MCF 10A (cell line): ENCODE data around the gene TLN1. TPM values are rescaled to one million over a fixed set of nuclear protein-coding genes. Genes with fewer than 3 reads are reported as not detected.
A peak's percentile ranks its signal among the peaks of the same experiment; 100 is the strongest.

Experiments
- BruUV-seq: library from RNA; stranded (reverse); fragments of 400-500 nt; replicated peaks from 2 replicates; lab custom pipeline; 2021; lab: Mats Ljungman, UMichigan
- CTCF ChIA-PET: fragments of 300-600 bp; sonication (Branson Sonifier 250); formaldehyde crosslinking; extraction: SDS; loops from one replicate; lab custom pipeline; 2021; ENCODE audit warnings: antibody characterized with exemption, inconsistent platforms; lab: Yijun Ruan, JAX
- POLR2A ChIA-PET: fragments of 300-600, 350-650 bp; sonication (Branson Sonifier 250); formaldehyde crosslinking; extraction: SDS; loops from one replicate; lab custom pipeline; 2020; ENCODE audit warnings: antibody characterized with exemption, inconsistent platforms; lab: Yijun Ruan, JAX
- DNase-seq: peaks from one replicate; pipeline ENCODE4 v3.0.0-alpha.2; 2018; ENCODE audit not compliant: unreplicated experiment
- H3K27ac Mint-ChIP-seq: one replicate; pipeline ENCODE4 v1.8.0; 2022; ENCODE audit warnings: mild to moderate bottlenecking, low read depth, mixed read lengths; ENCODE audit not compliant: unreplicated experiment
- H3K27me3 Mint-ChIP-seq: one replicate; pipeline ENCODE4 v1.8.0; 2022; ENCODE audit warnings: mixed read lengths; ENCODE audit not compliant: insufficient read depth, unreplicated experiment
- H3K36me3 Mint-ChIP-seq: one replicate; pipeline ENCODE4 v1.8.0; 2022; ENCODE audit warnings: mild to moderate bottlenecking, moderate library complexity, mixed read lengths; ENCODE audit not compliant: insufficient read depth, unreplicated experiment
- H3K4me1 Mint-ChIP-seq: one replicate; pipeline ENCODE4 v1.8.0; 2022; ENCODE audit warnings: mixed read lengths; ENCODE audit not compliant: insufficient read depth, unreplicated experiment
- H3K4me3 Mint-ChIP-seq: one replicate; pipeline ENCODE4 v1.8.0; 2022; ENCODE audit warnings: mild to moderate bottlenecking, moderate library complexity, mixed read lengths; ENCODE audit not compliant: unreplicated experiment
- H3K9me3 Mint-ChIP-seq: one replicate; pipeline ENCODE4 v1.8.0; 2022; ENCODE audit warnings: mixed read lengths; ENCODE audit not compliant: unreplicated experiment
- CTCF ChIP-seq: fragments of 200-600 bp; IDR thresholded peaks from one replicate; pipeline ENCODE4 v1.8.0; 2022; ENCODE audit warnings: antibody characterized with exemption, mild to moderate bottlenecking; ENCODE audit not compliant: unreplicated experiment
- intact Hi-C: fragments of 100-400 bp; cut with micrococcal nuclease; formaldehyde crosslinking; loops from 2 replicates; pipeline ENCODE4 v1.14.1; 2022
- total RNA-seq: library from RNA; stranded (reverse); gene quantifications from 2 replicates; pipeline ENCODE4 v1.2.3, GENCODE V29; 2022

The TLN1 gene
- total RNA-seq, 1 experiment from 2014 or later = 224 TPM

GRCh38 chr9:35711501-35712428 lies 20.2 kb downstream of the TLN1 start:
- H3K4me3 Mint-ChIP-seq = no peak overlapping the region
- H3K36me3 Mint-ChIP-seq = peaks cover 98% of the 10 kb centered on the region
- BruUV-seq = no TSS peak
- intact Hi-C loops = no loop called here
- peak overlapping the region; percentile 59 for H3K27ac Mint-ChIP-seq
- peak; percentile 40 for DNase-seq
- CTCF ChIA-PET = interaction anchor here (0.6 to 12.5 kb wide), 8 partner anchors 10 to 1501 kb away, joined by 3 to 155 read pairs (median 3); partner anchors contain the start of gene TPM2
- H3K27me3 Mint-ChIP-seq = no peaks in the 10 kb centered on the region
- no peaks in the 10 kb centered on the region for H3K9me3 Mint-ChIP-seq
- H3K4me1 Mint-ChIP-seq = peaks cover 6% of the 10 kb centered on the region
- POLR2A ChIA-PET = interaction anchor here (0.6 to 2.1 kb wide), 8 partner anchors 15 to 23 kb away, joined by 3 to 13 read pairs (median 4); partner anchors contain the start of genes CREB3 and TLN1
- no peak for TF ChIP-seq CTCF

GRCh38 chr9:35710818-35711500 lies 21.0 kb downstream of the TLN1 start:
- Mint-ChIP-seq H3K27me3 (no peaks in the 10 kb centered on the region), H3K4me1 (peaks cover 6% of the 10 kb centered on the region), H3K27ac (no peak overlapping the region), H3K9me3 (no peaks in the 10 kb centered on the region), H3K36me3 (peaks cover 94% of the 10 kb centered on the region), H3K4me3 (no peak overlapping the region)
- intact Hi-C loops = no loop called here
- TSS peak; percentile 41 for BruUV-seq
- CTCF ChIA-PET = interaction anchor here (0.6 to 12.5 kb wide), 4 partner anchors 9 to 1500 kb away, joined by 3 to 155 read pairs (median 3); partner anchors contain the start of gene TPM2
- no peak for TF ChIP-seq CTCF
- DNase-seq = no peak
- POLR2A ChIA-PET = interaction anchor here (1.1 kb wide), 1 partner anchor 14 kb away, joined by 3 read pairs; no protein-coding TSS in a partner anchor

- H3K4me1 Mint-ChIP-seq = no peaks in the 10 kb centered on the region
- BruUV-seq = no TSS peak
- H3K27ac Mint-ChIP-seq = no peak overlapping the region
- ChIA-PET POLR2A (interaction anchor here (0.7 to 1.3 kb wide), 5 partner anchors 9 to 623 kb away, joined by 3 to 4 read pairs (median 3); no protein-coding TSS in a partner anchor), CTCF (interaction anchor here (0.7 to 12.5 kb wide), 5 partner anchors 14 to 202 kb away, joined by 3 to 155 read pairs (median 5); partner anchors contain the start of gene CCDC107)
- no peaks in the 10 kb centered on the region for H3K27me3 Mint-ChIP-seq
- no peaks in the 10 kb centered on the region for H3K9me3 Mint-ChIP-seq
- H3K36me3 Mint-ChIP-seq = peaks cover 82% of the 10 kb centered on the region
- intact Hi-C loops = no loop called here
- no peak for DNase-seq
- H3K4me3 Mint-ChIP-seq = no peak overlapping the region
- no peak for TF ChIP-seq CTCF
Measured at GRCh38 chr9:35708146-35708545, 23.8 kb downstream of the TLN1 start.
